Esophagus squamous epithelium (tissue), 4 donors: ENCODE measurements around the gene ZNRF3.

ENCODE experiments used
- POLR2A ChIP-seq, 4 donors: fragments of 450-650 bp; IDR thresholded peaks; one replicate each; pipeline ENCODE4 v1.6.1; 2017; ENCODE audit warnings: antibody characterized with exemption in 4 of 4, mild to moderate bottlenecking in 4 of 4, moderate library complexity in 3 of 4
- TF ChIP-seq, protein P1 (sequence below), 6 experiments: fragments of 450-650 bp in 4 of 6; fragments of 200-600 bp in 2 of 6; sonication (generic) in 2 of 6; IDR thresholded peaks; one replicate each; pipeline ENCODE4 v1.5.1; 2016 to 2019; ENCODE audit warnings: antibody characterized with exemption in 6 of 6, mild to moderate bottlenecking in 4 of 6, moderate library complexity in 4 of 6

DNA sequence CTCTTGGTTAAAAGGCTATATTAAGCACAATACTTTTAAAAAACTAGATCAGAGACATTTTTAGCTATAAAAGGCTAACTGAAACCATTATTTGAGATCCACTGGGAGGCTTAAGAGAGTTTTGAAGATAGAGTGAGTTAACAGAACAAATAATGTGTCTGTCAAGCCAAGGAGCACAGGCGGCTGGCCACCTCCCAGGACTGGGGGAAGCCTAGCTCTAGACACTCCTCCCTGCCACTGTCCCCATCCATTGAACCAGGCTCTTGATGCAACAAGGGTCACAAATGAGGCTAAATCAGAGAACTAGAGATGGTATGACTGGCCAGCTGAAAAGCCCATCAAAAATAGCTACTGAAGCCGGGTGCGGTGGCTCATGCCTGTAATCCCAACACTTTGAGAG, 115.3 kb downstream of the ZNRF3 start:
- TF ChIP-seq, protein P1, sequence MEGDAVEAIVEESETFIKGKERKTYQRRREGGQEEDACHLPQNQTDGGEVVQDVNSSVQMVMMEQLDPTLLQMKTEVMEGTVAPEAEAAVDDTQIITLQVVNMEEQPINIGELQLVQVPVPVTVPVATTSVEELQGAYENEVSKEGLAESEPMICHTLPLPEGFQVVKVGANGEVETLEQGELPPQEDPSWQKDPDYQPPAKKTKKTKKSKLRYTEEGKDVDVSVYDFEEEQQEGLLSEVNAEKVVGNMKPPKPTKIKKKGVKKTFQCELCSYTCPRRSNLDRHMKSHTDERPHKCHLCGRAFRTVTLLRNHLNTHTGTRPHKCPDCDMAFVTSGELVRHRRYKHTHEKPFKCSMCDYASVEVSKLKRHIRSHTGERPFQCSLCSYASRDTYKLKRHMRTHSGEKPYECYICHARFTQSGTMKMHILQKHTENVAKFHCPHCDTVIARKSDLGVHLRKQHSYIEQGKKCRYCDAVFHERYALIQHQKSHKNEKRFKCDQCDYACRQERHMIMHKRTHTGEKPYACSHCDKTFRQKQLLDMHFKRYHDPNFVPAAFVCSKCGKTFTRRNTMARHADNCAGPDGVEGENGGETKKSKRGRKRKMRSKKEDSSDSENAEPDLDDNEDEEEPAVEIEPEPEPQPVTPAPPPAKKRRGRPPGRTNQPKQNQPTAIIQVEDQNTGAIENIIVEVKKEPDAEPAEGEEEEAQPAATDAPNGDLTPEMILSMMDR (IDR thresholded peaks at IDR 0.05): no peak
- TF ChIP-seq POLR2A (IDR thresholded peaks at IDR 0.05): no peak
